Hepatocyte (in vitro differentiated cells): ENCODE data around the gene SNX2. TPM values are rescaled to one million over a fixed set of nuclear protein-coding genes. Genes with fewer than 3 reads are reported as not detected.

Experiments used
- DNase-seq: peaks from one replicate; pipeline ENCODE4 v3.0.0-alpha.2; 2016; ENCODE audit warnings: low spot score
- H2AFZ ChIP-seq: fragments of 200-600 bp; sonication (generic); 2 replicates; pipeline ENCODE4 v1.6.0; 2016; ENCODE audit warnings: antibody characterized with exemption, mild to moderate bottlenecking
- H3K27ac ChIP-seq: fragments of 200-600 bp; sonication (generic); 2 replicates; pipeline ENCODE4 v1.5.1; 2016; ENCODE audit warnings: mild to moderate bottlenecking
- H3K27me3 ChIP-seq: fragments of 200-600 bp; sonication (generic); 2 replicates; pipeline ENCODE4 v1.6.1; 2016
- H3K36me3 ChIP-seq: fragments of 200-600 bp; sonication (generic); replicated peaks from 2 replicates; pipeline ENCODE4 v1.5.1; 2016; ENCODE audit warnings: low read depth; ENCODE audit not compliant: insufficient read depth
- H3K4me1 ChIP-seq: fragments of 200-600 bp; sonication (generic); 2 replicates; pipeline ENCODE4 v1.5.1; 2016; ENCODE audit warnings: mild to moderate bottlenecking, moderate library complexity; ENCODE audit not compliant: insufficient read depth
- H3K4me2 ChIP-seq: fragments of 200-600 bp; sonication (generic); 2 replicates; pipeline ENCODE4 v1.6.0; 2016
- H3K4me3 ChIP-seq: fragments of 200-600 bp; sonication (generic); 2 replicates; pipeline ENCODE4 v1.5.1; 2016; ENCODE audit warnings: mild to moderate bottlenecking
- H3K79me2 ChIP-seq: fragments of 200-600 bp; sonication (generic); 2 replicates; pipeline ENCODE4 v1.6.0; 2017; ENCODE audit warnings: mild to moderate bottlenecking
- H3K9me2 ChIP-seq: fragments of 200-600 bp; sonication (generic); replicated peaks from 2 replicates; pipeline ENCODE4 v1.6.0; 2017; ENCODE audit warnings: mild to moderate bottlenecking; ENCODE audit not compliant: insufficient read depth
- H3K9me3 ChIP-seq: fragments of 200-600 bp; sonication (generic); 2 replicates; pipeline ENCODE4 v1.5.1; 2016; ENCODE audit warnings: low read depth, mild to moderate bottlenecking
- H4K20me1 ChIP-seq: fragments of 200-600 bp; sonication (generic); 2 replicates; pipeline ENCODE4 v1.6.0; 2016; ENCODE audit warnings: mild to moderate bottlenecking; ENCODE audit not compliant: insufficient read depth, poor library complexity, severe bottlenecking
- CTCF ChIP-seq: fragments of 200-600 bp; sonication (generic); IDR thresholded peaks from 2 replicates; pipeline ENCODE4 v1.5.1; 2016; ENCODE audit warnings: antibody characterized with exemption, mild to moderate bottlenecking; ENCODE audit not compliant: poor library complexity
- EZH2 ChIP-seq: fragments of 200-600 bp; sonication (generic); IDR thresholded peaks from 2 replicates; pipeline ENCODE4 v1.6.1; 2016; ENCODE audit warnings: antibody characterized with exemption, mild to moderate bottlenecking, borderline replicate concordance
- EZH2phosphoT487 ChIP-seq: fragments of 200-600 bp; sonication (generic); IDR thresholded peaks from one replicate; pipeline ENCODE4 v1.6.1; 2018; ENCODE audit warnings: antibody characterized with exemption, mild to moderate bottlenecking, low read depth, moderate library complexity; ENCODE audit not compliant: unreplicated experiment, severe bottlenecking
- WGBS: methylation state at CpG from one replicate; pipeline ENCODE4 v1.1.6; 2016; ENCODE audit warnings: low lambda C conversion rate; ENCODE audit errors: missing lambda C conversion rate; 5-methylcytosine and 5-hydroxymethylcytosine counted together
- polyA plus RNA-seq: library from polyadenylated mRNA; unstranded; fragments of >200 nt; fragmentation: Nextera tagmentation; extraction: Ambion mirVana; gene quantifications from 2 replicates; pipeline ENCODE4 v1.2.1, GENCODE V29; 2016
- total RNA-seq: library from RNA; depleted of rRNA; stranded (reverse); fragments of >200 nt; gene quantifications from 2 replicates; pipeline ENCODE4 v1.2.3, GENCODE V29; 2014

Gene SNX2
- total RNA-seq (98.4 and 107 TPM in 2 replicates), polyA plus RNA-seq (99.5 and 102 TPM in 2 replicates)

GRCh38 chr5:122774861-122775549 is at the start of gene SNX2:
SNX2 (plus strand) TSS chr5:122775080; CDS start chr5:122775104, 24 bp downstream.
- Histone ChIP-seq H3K4me1 (no peaks in the 10 kb centered on the region), H3K9me3 (no peaks in the 10 kb centered on the region), H3K9me2 (no peaks in the 10 kb centered on the region), H4K20me1 (peaks cover 37% of the 10 kb centered on the region), H3K27ac (peak within 1 kb of the TSS; percentile 89), H3K79me2 (peaks cover 49% of the 10 kb centered on the region), H3K36me3 (no peaks in the 10 kb centered on the region), H3K27me3 (no peaks in the 10 kb centered on the region), H3K4me2 (peak within 1 kb of the TSS; percentile 83), H2AFZ (peak within 1 kb of the TSS; percentile 95), H3K4me3 (peak within 1 kb of the TSS; percentile 96)
- DNase-seq, result peak; percentile 98
- 1% methylated on average over 26 of the region's 67 CpGs for WGBS
- TF ChIP-seq CTCF, result peak; percentile 1
- TF ChIP-seq EZH2phosphoT487, result no peak

- Histone ChIP-seq H3K9me3 (no peaks in the 10 kb centered on the region), H2AFZ (no peak overlapping the region), H3K36me3 (no peaks in the 10 kb centered on the region), H3K4me2 (no peak overlapping the region), H3K4me3 (no peak overlapping the region), H3K27ac (no peak overlapping the region), H4K20me1 (no peaks in the 10 kb centered on the region), H3K4me1 (no peaks in the 10 kb centered on the region), H3K27me3 (no peaks in the 10 kb centered on the region), H3K79me2 (no peaks in the 10 kb centered on the region), H3K9me2 (no peaks in the 10 kb centered on the region)
- DNase-seq, result no peak
- no peak for TF ChIP-seq EZH2
- TF ChIP-seq EZH2phosphoT487, result no peak
- TF ChIP-seq CTCF, result no peak
- WGBS, result 72% methylated on average over 4 of the region's 4 CpGs
Observed at GRCh38 chr5:122727112-122727541, 47.8 kb upstream of the SNX2 start.

- Histone ChIP-seq H3K9me2 (no peaks in the 10 kb centered on the region), H3K9me3 (no peaks in the 10 kb centered on the region), H3K27ac (peak overlapping the region; percentile 9)
Observed at GRCh38 chr5:122730037-122730436, 44.8 kb upstream of the SNX2 start.

More at GRCh38 chr5:122730037-122730436, 44.8 kb upstream of the SNX2 start:
- no peak overlapping the region for H2AFZ ChIP-seq
- TF ChIP-seq EZH2 (no peak), CTCF (no peak), EZH2phosphoT487 (no peak)
- H4K20me1 ChIP-seq, result no peaks in the 10 kb centered on the region
- no peaks in the 10 kb centered on the region for H3K36me3 ChIP-seq
- H3K4me1 ChIP-seq, result no peaks in the 10 kb centered on the region
- WGBS, result 81% methylated on average over 1 of the region's 1 CpG
- no peak overlapping the region for H3K4me3 ChIP-seq
- H3K4me2 ChIP-seq, result no peak overlapping the region
- H3K27me3 ChIP-seq, result no peaks in the 10 kb centered on the region
- DNase-seq, result no peak
- no peaks in the 10 kb centered on the region for H3K79me2 ChIP-seq
